RWPE2 (cell line): ENCODE results near the gene SUCO.
A peak's percentile ranks its signal among the peaks of the same experiment; 100 is the strongest.

Source experiments
- ATAC-seq: fragments of 200-7000 bp; cut with Tn5 transposase; 3 replicates; pipeline ENCODE4 v1.9.1; 2021; ENCODE audit warnings: low read depth
- DNase-seq: peaks from one replicate; pipeline ENCODE4 v3.0.0-alpha.2; 2020; ENCODE audit warnings: low spot score
- H3K27ac ChIP-seq: fragments of 450-650 bp; 2 replicates; pipeline ENCODE4 v1.5.1; 2017; ENCODE audit warnings: mild to moderate bottlenecking; ENCODE audit not compliant: poor library complexity, severe bottlenecking
- H3K27me3 ChIP-seq: fragments of 250-450 bp; sonication (Bioruptor Pico); 2 replicates; pipeline ENCODE4 v1.5.1; 2021; ENCODE audit warnings: mild to moderate bottlenecking, moderate library complexity; ENCODE audit not compliant: insufficient read depth, poor library complexity, severe bottlenecking
- H3K36me3 ChIP-seq: fragments of 250-450 bp; sonication (Bioruptor Pico); 2 replicates; pipeline ENCODE4 v1.5.1; 2020; ENCODE audit warnings: low read depth, mild to moderate bottlenecking, moderate library complexity
- H3K4me1 ChIP-seq: fragments of 250-450 bp; sonication (Bioruptor Pico); 2 replicates; pipeline ENCODE4 v1.5.1; 2021; ENCODE audit warnings: mild to moderate bottlenecking, moderate library complexity; ENCODE audit not compliant: insufficient read depth, poor library complexity, severe bottlenecking
- H3K4me3 ChIP-seq: fragments of 250-450 bp; sonication (Bioruptor Pico); 2 replicates; pipeline ENCODE4 v1.5.1; 2021; ENCODE audit warnings: mild to moderate bottlenecking, moderate library complexity; ENCODE audit not compliant: severe bottlenecking
- H3K9me3 ChIP-seq: fragments of 250-450 bp; sonication (Bioruptor Pico); 2 replicates; pipeline ENCODE4 v1.5.1; 2021; ENCODE audit warnings: mild to moderate bottlenecking, moderate library complexity; ENCODE audit not compliant: severe bottlenecking
- CTCF ChIP-seq: fragments of 450-650 bp; IDR thresholded peaks from one replicate; pipeline ENCODE4 v1.5.1; 2017; ENCODE audit warnings: mild to moderate bottlenecking, moderate library complexity; ENCODE audit not compliant: poor library complexity, severe bottlenecking

The SUCO gene

GRCh38 chr1:172647110-172647564, 114.2 kb downstream of the SUCO start:
- peaks cover 14% of the 10 kb centered on the region for H3K4me1 ChIP-seq
- TF ChIP-seq CTCF, result no peak
- H3K4me3 ChIP-seq, result no peak overlapping the region
- no peaks in the 10 kb centered on the region for H3K9me3 ChIP-seq
- ATAC-seq, result no peak
- H3K36me3 ChIP-seq, result no peaks in the 10 kb centered on the region
- no peak for DNase-seq
- H3K27me3 ChIP-seq, result no peaks in the 10 kb centered on the region
- no peak overlapping the region for H3K27ac ChIP-seq

- Histone ChIP-seq H3K27ac (no peak overlapping the region), H3K36me3 (no peaks in the 10 kb centered on the region), H3K4me3 (no peak overlapping the region), H3K9me3 (no peaks in the 10 kb centered on the region), H3K27me3 (no peaks in the 10 kb centered on the region), H3K4me1 (peaks cover 6% of the 10 kb centered on the region)
- TF ChIP-seq CTCF, result no peak
- ATAC-seq (no peak), DNase-seq (no peak)
Measured at GRCh38 chr1:172647987-172648386, 115.0 kb downstream of the SUCO start.

- H3K27ac ChIP-seq, result no peak overlapping the region
- no peaks in the 10 kb centered on the region for H3K27me3 ChIP-seq
- no peak overlapping the region for H3K4me3 ChIP-seq
- DNase-seq, result no peak
- no peak for TF ChIP-seq CTCF
- H3K9me3 ChIP-seq, result no peaks in the 10 kb centered on the region
- no peaks in the 10 kb centered on the region for H3K36me3 ChIP-seq
- H3K4me1 ChIP-seq, result peaks cover 8% of the 10 kb centered on the region
- ATAC-seq, result no peak; the same call in 2 of the 3 replicates
Measured at GRCh38 chr1:172650474-172651193, 117.7 kb downstream of the SUCO start.

- no peak overlapping the region for H3K4me3 ChIP-seq
- H3K27ac ChIP-seq, result no peak overlapping the region
- no peaks in the 10 kb centered on the region for H3K27me3 ChIP-seq
- TF ChIP-seq CTCF, result no peak
- peaks cover 8% of the 10 kb centered on the region for H3K4me1 ChIP-seq
- H3K36me3 ChIP-seq, result no peaks in the 10 kb centered on the region
- DNase-seq (no peak), ATAC-seq (peak; percentile 49; the same call in 1 of the 3 replicates)
- no peaks in the 10 kb centered on the region for H3K9me3 ChIP-seq
Measured at GRCh38 chr1:172653015-172653709, 120.2 kb downstream of the SUCO start.

GRCh38 chr1:172654535-172654934, 121.6 kb downstream of the SUCO start:
- TF ChIP-seq CTCF, result no peak
- Histone ChIP-seq H3K9me3 (no peaks in the 10 kb centered on the region), H3K4me3 (no peak overlapping the region), H3K27ac (peak overlapping the region; percentile 39), H3K36me3 (no peaks in the 10 kb centered on the region), H3K27me3 (no peaks in the 10 kb centered on the region), H3K4me1 (peaks cover 8% of the 10 kb centered on the region)
- ATAC-seq (peak; percentile 95), DNase-seq (no peak)
